ENCODE results near the gene LPCAT3.

GRCh38 chr12:6978188-6978587 is 40.1 kb downstream of the LPCAT3 start:
- TF ChIP-seq RAD21 (IDR thresholded peaks at IDR 0.05; ENCODE audit: low read depth) (no peak), REST (IDR thresholded peaks at IDR 0.05; ENCODE audit: low read depth) (no peak), TAF1 (IDR thresholded peaks at IDR 0.05; ENCODE audit: low read depth) (no peak), EGR1 (IDR thresholded peaks at IDR 0.05) (no peak), YY1 (IDR thresholded peaks at IDR 0.05; ENCODE audit: low read depth) (no peak), CEBPB (IDR thresholded peaks at IDR 0.05) (no peak), EP300 (IDR thresholded peaks at IDR 0.05; ENCODE audit: borderline replicate concordance) (no peak), NFIC (IDR thresholded peaks at IDR 0.05) (no peak), MAX (IDR thresholded peaks at IDR 0.05) (no peak)

All from Ishikawa (cell line).